ENCODE results near the gene PAXX.
"Not testable (repeated sequence)": the region's sequence is repeated elsewhere in the genome, so short reads cannot be mapped to it uniquely, and the experiment has no call there.

The PAXX gene

DNA sequence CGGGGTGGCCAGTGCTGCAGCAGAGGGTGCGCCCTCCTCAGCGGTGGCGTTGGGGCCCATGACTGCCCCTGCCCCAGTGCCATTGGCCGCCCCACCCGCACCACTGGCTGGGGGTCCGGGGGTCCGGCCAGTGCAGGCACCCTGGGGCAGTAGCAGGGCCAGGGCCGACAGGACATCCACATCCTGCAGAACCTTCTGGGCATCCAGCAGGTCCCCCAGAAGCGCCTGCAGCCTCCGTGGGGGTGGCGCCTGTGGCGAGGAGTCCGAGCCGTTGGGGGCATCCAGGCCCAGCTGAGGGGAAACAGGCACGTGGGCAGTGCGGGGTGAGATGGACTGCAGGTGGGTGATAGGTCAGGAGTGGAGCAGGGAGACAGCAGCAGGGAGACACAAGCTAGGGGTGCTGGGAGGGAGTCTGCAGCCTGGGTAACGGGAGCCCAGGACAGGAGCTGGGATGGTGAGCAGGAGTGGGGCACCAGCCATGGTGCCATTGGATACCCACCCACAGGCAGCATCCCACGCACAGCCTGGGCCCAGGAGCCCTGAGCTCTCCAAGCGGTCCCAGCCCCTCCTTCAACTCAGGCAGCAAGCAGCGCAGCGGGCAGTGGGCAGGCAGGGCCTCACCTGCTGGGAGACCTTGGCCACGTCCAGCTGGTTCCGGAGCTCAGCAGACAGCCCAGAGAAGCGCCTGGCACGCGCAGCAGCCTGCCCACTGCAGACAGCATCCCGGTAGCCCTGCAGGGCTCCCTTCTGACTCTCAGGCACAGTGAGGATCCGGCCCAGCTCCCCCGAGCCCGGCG lies 28.7 kb downstream of the PAXX start:
- no peak for DNase-seq

GRCh38 chr9:137021568-137021978 lies 29.4 kb downstream of the PAXX start:
- DNase-seq: no peak

DNA sequence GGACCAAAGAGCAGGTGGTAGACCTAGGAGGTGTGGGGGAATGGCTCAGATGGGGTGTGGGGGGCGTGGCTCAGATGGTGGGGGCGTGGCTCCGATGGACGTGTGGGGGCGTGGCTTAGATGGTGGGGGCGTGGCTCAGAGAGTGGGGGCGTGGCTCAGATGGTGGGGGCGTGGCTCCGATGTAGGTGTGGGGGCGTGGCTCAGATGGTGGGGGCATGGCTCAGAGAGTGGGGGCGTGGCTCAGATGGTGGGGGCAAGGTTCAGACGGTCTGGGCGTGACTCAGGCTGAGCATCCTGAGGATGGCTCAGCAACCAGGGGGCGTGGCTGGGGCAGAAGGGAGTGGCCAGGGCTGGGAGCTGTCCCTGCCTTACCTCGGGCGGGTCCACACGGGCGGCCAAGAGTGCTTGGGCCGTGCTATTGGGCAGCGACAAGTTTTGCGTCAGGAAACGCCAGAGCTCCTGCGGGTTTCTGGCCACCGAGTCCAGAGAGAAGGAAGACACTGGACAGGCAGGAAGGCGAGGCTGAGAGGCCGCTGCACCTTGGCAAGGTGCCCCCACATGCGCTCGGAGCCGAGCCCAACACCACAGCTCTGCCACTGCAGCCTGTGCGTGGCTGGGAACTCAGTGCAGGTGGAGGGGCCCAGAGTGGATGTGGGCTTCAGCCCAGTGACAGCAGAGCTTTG lies 29.9 kb downstream of the PAXX start:
- DNase-seq: no peak

GRCh38 chr9:137022662-137023008 lies 30.4 kb downstream of the PAXX start:
- DNase-seq: no peak

DNA sequence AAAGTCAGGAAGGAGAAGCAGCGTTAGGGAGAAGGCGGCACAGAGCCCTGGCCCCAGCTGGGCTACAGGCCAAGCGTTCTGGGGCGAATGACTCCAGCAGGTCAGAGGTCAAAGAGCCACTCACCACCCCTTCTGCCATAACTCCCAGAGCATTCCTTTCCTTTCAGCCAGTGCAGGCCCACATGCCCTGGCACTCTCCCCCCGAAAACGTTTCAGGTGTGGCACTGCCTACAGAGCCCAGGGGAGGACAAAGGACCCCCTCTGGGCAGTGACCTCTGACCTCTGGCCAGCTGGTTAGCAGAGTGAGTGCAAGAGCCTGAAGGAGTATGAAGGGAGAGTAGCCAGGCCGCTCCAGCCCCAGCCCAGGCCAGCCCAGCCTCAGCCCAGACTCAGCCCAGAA lies 30.9 kb downstream of the PAXX start:
- no peak for DNase-seq

GRCh38 chr9:137023583-137023991 lies 31.4 kb downstream of the PAXX start:
- no peak for DNase-seq

GRCh38 chr9:137025517-137025966 lies 33.3 kb downstream of the PAXX start:
- DNase-seq: peak; percentile 62

DNA sequence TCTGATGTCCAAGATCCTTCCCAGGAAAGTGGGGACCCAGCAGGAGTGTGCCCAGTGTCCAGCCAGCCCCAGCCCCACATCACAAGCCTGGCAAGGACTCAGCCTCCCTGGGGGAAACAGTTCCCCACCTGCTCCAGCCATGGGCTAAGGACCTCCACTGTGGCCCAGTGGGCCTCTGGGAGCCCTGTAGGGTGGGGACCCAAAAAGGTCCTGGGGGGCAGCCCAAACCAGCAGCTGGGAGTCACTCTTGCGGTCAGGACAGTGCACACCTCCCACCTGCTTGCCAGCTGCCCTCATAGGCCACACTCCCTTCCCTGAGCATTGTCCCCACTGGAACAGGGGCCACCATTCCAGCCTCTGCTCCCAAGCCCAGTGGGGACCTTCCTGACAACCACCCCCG lies 34.2 kb downstream of the PAXX start:
- no peak for DNase-seq

DNA sequence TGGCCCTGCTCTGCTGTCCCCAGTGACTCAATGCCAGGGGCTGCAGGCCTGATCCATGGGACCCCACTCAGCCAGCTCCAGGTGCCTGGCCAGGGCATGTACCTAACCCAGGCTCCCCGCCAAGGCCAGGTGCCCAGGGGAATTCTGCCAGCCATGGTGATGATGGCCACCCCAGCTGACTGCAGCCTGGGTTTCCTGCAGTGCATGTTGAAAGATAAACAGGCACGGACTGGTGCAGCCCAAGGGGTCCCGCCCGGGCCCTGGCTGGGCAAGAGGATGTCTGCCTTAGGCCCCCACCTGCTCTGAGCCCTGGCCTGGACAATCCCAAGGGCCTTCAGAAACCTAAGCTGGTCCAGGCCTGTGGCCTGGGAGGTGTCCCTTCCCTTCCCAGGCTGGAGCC lies 34.6 kb downstream of the PAXX start:
- DNase-seq: no peak

DNA sequence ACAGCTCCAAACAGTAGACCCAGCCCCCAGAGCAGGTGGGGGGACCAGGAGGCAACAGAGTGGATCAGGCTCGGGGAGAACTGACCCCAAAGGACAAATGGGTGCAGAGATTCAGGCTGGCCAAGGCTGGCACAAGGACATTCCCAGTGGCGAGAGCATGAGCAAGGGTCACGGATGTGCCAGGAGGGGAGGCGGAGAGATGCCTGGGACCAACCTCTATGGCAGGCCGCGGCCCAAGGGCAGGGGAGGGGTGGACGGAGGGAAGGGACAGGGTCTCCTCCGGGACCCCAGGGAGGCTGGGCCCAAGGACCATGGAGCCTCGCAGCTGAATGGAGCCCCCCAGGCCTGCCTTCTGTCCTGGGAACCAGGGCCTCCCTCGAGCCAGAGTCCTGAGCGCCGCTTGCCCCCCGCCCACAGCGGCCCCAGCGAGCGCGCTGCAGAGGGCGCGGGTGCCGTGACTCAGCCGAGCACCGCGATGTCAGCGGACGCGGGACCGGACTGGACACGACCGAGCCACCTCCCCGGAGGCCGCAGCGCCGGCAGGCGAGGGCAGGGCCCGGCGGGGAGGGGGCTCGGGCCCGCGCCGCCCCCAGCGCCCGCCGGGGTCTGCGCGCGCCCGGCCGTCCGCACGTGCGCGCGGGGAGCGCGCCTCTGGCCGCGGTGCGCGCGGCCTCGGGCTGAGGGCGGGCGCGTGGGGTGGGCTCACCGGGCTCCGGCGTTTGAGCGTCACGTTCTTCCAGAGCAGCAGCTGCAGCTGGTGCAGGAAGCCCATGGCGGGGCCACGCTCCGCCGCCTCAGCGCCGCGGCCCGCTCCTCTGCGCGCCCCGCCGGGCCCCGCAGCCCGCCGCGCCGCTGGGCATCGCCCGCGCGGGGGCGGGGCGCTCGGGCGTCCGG lies 35.4 kb downstream of the PAXX start, which contains the start of gene ABCA2:
Gene ABCA2 (minus strand): TSS at position 869 of the 894 bp plus-strand sequence. CDS start 97 bp downstream, at position 772.
- DNase-seq: no peak

- no peak for DNase-seq
Measured at GRCh38 chr9:137028263-137029057, 36.2 kb downstream of the PAXX start.

- DNase-seq: no peak
Measured at GRCh38 chr9:137029058-137029936, 37.1 kb downstream of the PAXX start.

DNA sequence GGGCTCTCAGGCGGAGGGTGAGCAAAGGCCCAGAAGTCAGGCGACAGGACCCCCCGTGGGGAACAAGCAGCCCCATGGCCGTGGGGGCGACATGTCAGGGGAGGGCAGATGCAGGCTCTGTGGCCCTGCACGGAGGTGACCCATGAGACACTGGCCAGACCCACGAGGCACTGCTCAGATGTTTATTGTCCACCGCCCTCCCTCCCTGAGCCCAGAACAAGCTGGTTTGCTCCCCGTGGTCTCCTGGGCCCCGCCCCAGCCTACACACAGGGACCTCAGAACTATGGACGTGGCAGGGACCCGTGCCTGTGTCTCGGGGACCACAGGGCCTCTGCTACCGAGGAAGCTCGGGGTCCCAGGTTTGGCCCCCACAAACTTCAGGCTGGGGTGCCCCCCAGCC lies 37.8 kb downstream of the PAXX start:
- DNase-seq: no peak

- DNase-seq: no peak
Measured at GRCh38 chr9:137030538-137031527, 38.6 kb downstream of the PAXX start.

DNA sequence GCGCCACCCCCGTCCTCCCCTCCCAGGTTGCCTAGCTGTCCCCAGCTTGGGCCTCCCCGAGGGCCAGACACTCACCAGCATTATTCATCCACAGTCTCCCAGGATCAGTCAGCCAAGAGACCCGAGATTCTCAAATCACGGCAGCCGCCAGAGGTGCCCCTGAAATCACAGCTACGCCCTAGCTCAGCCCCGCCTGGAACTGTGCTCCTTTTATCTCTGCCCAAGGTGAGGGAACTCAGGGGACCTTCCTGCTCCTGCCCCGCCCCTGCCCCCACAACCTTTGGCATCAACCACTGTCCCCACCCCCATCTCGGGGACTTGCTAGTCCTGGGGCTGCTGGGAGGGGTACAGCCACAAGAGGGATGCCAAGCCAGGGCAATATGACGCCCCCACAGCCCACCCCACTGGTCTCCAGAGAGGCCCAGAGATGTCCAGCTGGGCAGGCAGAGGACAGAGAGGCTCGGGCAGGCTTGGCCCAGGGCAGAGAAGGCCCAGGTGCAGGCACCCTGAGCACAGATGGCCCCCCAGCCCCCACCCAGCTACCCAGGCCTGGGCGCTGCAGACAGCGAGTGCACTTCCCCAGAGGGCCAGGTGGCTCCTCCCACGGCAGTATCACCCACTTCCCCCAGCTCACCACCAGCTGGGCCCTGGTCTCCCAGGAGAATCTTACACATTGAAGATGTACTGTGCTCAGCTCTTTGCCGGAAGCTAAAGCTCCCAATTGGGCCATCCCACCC lies 39.9 kb downstream of the PAXX start, which contains the start of gene FUT7:
Gene FUT7 (minus strand): TSS at position 185 of the 737 bp plus-strand sequence. CDS start 97 bp downstream, at position 88.
- no peak for DNase-seq

DNA sequence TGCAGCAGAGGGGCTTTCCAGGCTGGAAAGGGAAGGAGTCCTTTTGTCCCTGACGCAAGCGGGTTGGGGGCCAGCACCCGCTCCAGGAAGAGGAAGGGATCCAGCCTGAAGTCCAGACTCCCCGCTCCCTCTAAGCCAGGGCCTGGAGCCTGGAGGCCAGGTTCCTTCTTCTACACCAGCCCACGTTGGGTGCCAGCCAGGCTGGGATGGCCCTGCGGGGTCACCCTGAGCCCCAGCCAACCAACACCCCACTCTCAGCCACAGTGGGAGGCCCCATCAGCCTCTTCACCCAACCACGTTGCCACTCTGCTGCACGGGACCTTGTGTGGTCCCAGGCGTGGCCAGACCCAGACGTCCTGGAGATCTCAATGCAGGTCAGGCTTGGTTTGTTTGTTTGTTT lies 40.6 kb downstream of the PAXX start:
- DNase-seq: no peak

DNA sequence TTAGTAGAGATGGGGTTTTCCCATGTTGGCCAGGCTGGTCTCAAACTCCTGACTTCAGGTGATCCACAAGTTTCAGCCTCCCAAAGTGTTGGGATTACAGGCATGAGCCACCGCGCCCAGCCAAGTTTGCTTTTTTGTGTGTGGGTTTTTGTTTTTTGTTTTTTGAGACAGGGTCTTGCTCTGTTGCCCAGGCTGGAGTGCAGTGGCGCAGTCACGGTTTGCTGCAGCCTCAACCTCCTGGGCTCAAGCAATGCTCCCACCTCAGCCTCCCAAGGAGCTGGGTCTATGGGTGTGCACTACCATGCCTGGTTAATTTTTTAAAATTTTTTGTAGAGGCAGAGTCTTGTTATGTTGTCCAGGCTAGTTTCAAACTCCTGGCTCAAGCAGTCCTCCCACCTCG lies 41.3 kb downstream of the PAXX start:
- not testable (repeated sequence) for DNase-seq

DNA sequence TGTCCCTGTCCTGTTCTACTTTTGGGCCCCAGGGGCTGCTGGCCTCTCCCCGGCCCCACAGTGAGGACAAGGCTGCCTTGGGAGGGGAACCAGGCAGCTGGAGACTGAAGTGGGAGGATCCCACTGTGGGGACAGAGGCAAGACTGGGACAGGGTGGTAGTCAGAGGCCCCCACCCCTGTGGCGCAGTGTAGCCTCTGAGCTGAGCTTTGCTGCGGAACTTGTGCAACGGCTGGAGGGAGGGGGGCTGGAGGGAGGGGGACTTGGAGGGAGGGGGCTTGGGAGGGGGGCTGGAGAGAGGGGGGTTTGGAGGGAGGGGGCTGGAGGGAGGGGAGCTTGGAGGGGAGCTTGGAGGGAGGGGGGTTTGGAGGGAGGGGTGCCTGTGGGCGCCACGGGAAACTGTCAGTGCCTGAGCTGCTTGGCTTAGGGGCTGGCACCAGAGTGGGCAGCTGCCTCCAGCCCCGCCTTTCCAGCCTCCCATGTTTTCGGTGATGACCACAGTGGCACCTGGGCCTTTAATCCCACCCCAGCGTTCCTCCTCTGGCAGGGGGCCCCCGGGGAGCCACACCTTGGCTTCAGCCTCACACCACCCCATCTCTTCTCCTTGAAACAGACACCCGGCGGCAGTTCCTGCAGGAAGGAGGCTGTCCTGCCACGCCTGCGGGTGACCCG lies 42.0 kb downstream of the PAXX start:
- DNase-seq: no peak

Measured in NCI-H1436 treated with DMSO at 0.1 percent for 48 hours (cell line).